IMR-90 (cell line): ENCODE measurements around the gene USH1G. TPM values are rescaled to one million over a fixed set of nuclear protein-coding genes. Genes with fewer than 3 reads are reported as not detected.

ENCODE experiments used
- CTCF ChIP-seq: conservative IDR thresholded peaks from 2 replicates; pipeline ENCODE4 v1.5.1; 2012; ENCODE audit warnings: mild to moderate bottlenecking, low read depth, low read length, improper control_type of control experiment
- POLR2A ChIP-seq: IDR thresholded peaks from 2 replicates; pipeline ENCODE4 v1.6.1; 2012; ENCODE audit warnings: mild to moderate bottlenecking, low read depth, low read length
- polyA plus RNA-seq, 3 experiments: library from polyadenylated mRNA; depleted of rRNA; stranded (reverse); fragments of >200 nt; gene quantifications; 2 replicates each; pipeline ENCODE4 v1.2.3, GENCODE V29; 2012; ENCODE audit warnings: low replicate concordance in 1 of 3
- total RNA-seq: library from RNA; depleted of rRNA; stranded (reverse); fragments of >200 nt; gene quantifications from 2 replicates; pipeline ENCODE4 v1.2.3, GENCODE V29; 2012

Gene USH1G
- total and polyA plus RNA-seq, 2 of the 4 experiments (the other 2 are of a cell fraction), result not detected

GRCh38 chr17:74962622-74963394 is 39.8 kb upstream of the USH1G start (continued):
- TF ChIP-seq CTCF, result no peak
- no peak for TF ChIP-seq POLR2A
